KG1 (cell line): ENCODE measurements around the gene POLR1B.
"Not testable (repeated sequence)": the region's sequence is repeated elsewhere in the genome, so short reads cannot be mapped to it uniquely, and the experiment has no call there.

Experiments used
- DNase-seq: peaks from one replicate; lab custom pipeline; 2025; lab: John Stamatoyannopoulos, UW

The POLR1B gene

GRCh38 chr2:112600634-112601033 is 58.4 kb downstream of the POLR1B start:
- DNase-seq, result no peak

- no peak for DNase-seq
Measured at GRCh38 chr2:112601754-112602153, 59.5 kb downstream of the POLR1B start.

GRCh38 chr2:112602917-112603316 is 60.7 kb downstream of the POLR1B start:
- no peak for DNase-seq

GRCh38 chr2:112603731-112604130 is 61.5 kb downstream of the POLR1B start:
- no peak for DNase-seq

- no peak for DNase-seq
Measured at GRCh38 chr2:112604952-112605351, 62.7 kb downstream of the POLR1B start.

- DNase-seq, result no peak
Measured at GRCh38 chr2:112605926-112606325, 63.7 kb downstream of the POLR1B start.

DNA sequence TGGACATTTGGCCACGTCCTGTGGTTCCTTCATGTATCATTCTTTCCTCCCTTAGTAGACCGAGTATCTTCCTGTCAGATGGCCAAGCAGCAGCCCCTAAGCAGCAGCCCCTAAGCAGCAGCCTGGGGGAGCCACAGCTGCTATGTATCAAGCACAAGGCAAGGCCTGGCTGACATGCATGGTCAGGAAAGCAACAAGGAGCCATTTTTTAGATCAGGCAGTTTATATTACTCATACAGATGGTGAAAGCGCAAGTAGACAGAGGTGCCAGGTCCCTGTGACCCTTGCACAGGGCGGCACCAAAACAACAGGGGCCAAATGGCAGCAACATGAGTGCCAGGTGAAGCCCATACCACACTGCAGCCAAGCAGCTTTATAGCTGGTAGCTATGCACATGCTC is 64.3 kb downstream of the POLR1B start:
- no peak for DNase-seq

DNA sequence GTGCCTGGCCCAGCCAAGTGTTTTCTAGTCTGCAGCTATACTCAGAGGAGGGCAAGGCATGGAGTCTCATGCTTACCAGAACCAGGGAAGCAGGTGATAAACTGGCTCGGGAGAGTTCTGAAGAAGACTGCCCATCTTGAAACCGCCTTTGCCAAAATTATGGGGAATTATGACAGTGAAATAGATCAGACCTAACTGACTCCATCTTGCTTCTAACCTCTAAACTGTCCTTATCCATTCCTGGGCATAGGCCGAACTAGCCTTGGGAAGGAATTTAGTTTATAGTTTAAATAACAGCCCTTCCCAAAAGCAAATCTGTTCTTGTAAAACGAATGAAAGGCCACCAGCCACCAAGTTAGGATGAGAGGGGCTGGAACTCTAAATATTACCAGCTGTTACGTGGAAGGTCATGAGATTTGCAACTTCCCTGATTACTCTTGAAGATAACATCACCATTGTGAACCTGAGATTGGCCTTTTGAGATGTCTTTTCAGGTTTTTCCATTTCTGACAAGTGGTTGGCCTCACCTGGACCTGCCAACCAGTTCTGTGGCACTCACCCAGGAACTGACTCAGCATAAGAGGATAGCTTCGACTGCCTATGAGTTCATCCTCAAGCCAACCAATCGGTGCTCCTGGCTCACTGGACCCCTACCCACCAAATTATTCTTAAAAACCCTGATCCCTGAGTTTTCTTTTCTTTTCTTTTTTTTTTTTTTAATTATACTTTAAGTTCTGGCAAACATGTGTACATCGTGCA is 65.6 kb downstream of the POLR1B start:
- no peak for DNase-seq

DNA sequence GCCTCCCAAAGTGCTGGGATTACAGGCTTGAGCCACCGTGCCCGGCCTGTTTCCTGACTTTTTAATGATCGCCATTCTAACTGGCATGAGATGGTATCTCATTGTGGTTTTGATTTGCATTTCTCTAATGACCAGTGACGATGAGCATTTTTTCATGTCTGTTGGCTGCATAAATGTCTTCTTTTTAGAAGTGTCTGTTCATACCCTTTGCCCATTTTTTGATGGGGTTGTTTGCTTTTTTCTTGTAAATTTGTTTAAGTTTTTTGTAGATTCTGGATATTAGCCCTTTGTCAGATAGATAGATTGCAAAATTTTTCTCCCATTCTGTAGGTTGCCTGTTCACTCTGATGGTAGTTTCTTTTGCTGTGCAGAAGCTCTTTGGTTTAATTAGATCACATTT is 67.1 kb downstream of the POLR1B start:
- not testable (repeated sequence) for DNase-seq

- DNase-seq, result not testable (repeated sequence)
Measured at GRCh38 chr2:112612283-112612682, 70.0 kb downstream of the POLR1B start.

DNA sequence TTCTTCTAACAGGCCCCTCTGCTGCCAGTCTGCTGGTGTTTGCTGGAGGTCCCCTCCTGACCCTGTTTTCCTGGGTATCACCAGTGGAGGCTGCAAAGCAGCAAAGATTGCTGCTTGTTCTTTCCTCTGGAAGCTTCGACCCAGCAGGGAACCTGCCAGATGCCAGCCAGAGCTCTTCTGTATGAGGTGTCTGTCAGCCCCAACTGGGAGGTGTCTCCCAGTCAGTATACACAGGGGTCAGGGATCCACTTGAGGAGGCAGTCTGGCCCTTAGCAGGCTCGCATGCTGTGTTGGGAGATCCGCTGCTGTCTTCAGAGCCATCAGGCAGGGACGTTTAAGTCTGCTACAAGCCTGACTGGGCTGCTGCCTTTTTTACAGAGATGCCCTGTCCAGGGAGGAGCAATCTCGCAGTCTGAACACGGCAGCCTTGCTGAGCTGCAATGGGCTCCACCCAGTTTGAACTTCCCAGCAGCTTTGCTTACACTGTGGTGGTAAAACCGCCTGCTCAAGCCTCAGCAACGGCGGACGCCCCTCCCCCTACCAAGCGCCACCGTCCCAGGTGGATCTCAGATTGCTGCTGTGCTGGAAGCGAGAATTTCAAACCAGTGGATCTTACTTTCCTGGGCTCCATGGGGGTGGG is 72.1 kb downstream of the POLR1B start:
- DNase-seq, result no peak

DNA sequence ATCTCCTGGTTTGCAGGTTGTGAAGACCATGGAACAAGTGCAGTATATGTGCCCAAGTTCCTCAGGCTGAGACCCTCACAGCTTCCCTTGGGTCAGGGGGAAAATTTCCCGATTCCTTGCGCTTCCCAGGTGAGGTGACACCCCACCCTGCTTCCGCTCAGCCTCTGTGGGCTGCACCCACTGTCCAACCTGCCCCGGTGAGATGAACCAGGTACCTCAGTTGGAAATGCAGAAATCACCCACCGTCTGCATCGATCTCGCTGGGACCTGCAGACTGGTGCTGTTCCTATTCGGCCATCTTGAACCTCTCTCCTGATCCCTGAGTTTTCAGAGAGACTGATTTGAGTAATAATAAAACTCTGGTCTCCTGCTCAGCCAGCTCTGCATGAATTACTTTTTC is 72.8 kb downstream of the POLR1B start:
- DNase-seq, result no peak

DNA sequence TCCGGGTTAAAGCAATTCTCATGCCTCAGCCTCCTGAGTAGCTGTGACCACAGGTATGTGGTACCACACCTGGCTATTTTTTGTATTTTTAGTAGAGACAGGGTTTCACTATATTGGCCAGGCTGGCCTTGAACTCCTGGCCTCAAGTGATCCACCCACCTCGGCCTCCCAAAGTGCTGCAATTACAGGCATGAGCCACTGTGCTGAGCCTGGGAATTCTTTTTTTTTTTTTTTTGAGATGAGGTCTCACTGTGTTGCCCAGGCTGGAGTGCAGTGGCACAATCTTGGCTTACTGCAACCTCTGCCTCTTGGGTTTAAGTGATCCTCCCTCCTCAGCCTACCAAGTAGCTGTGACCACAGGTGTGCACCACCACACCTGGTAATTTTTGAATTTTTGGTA is 73.5 kb downstream of the POLR1B start:
- DNase-seq, result not testable (repeated sequence)

DNA sequence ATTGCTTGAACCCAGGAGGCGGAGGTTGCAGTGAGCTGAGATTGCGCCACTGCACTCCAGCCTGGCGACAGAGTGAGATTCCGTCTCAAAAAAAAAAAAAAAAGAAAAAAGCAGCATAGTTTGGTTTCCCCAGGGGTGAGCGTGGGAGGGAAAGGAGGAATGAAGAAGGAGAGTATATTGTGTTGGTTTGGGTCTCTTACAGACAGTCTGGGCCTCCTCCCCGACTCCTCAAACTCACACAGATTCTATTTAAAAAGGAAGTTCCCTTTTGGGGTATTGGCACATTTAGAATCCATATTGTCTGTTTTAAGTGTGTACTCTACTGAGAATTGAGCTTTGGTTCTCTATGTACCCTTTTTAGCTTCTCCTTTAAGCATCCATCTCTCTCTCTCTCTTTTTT is 76.1 kb downstream of the POLR1B start:
- no peak for DNase-seq

DNA sequence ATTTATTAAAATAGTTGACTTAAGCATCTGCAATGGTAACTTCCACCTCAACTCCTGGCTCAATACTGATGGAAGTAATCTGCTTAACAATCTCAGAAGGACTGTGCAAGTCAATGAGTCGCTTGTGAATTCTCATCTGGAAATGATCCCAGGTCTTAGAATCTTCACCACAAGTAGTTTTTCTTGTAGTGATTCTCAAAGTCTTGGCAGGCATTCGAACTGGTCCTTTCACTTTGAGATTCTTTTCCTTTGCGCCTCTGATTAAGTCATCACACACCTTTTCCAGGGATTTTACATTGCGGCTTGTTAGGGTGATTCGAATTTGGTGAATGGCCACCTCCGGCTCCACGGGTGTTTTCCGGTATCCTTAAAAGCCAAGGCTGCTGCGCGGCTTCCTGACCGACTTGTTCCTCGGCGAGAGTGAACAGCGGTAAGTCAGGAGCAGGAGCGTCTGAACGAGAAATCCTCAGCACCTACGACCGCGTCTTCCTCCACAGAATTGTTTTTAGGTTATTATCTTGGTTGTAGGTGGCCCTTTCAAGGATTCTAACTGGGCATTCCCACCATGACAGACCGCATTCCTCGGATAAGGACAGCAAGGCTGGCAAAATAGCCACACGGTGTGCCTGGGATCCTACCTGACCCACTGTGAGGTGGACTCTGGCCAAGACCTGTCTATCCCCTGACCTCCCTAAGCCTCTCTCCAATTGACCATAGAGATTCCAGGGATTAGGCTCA is 79.7 kb downstream of the POLR1B start:
- DNase-seq, result no peak

- no peak for DNase-seq
Measured at GRCh38 chr2:112622528-112622849, 80.2 kb downstream of the POLR1B start.

GRCh38 chr2:112623913-112624777 is 81.9 kb downstream of the POLR1B start:
- no peak for DNase-seq

- no peak for DNase-seq
Measured at GRCh38 chr2:112625474-112626114, 83.3 kb downstream of the POLR1B start.

- peak; percentile 77 for DNase-seq
Measured at GRCh38 chr2:112626604-112627059, 84.4 kb downstream of the POLR1B start.
